ENCODE data around the gene STRA8.

- no peak for TF ChIP-seq ZFP90 (CRISPR knock-in tag; IDR thresholded peaks at IDR 0.05; ENCODE audit: borderline replicate concordance)
- no peak for TF ChIP-seq SALL1 (CRISPR knock-in tag; IDR thresholded peaks at IDR 0.05)
- no peak for TF ChIP-seq BHLHE40 (IDR thresholded peaks at IDR 0.05; ENCODE audit: low read length)
- TF ChIP-seq ZBTB2 (CRISPR knock-in tag; IDR thresholded peaks at IDR 0.05; ENCODE audit: low read depth), result no peak
- no peak for TF ChIP-seq GABPB1 (CRISPR knock-in tag; IDR thresholded peaks at IDR 0.05)
- no peak for TF ChIP-seq SP1 (IDR thresholded peaks at IDR 0.05)
- no peak for TF ChIP-seq SP1 (CRISPR knock-in tag; IDR thresholded peaks at IDR 0.05)
- TF ChIP-seq ZNF713 (CRISPR knock-in tag; IDR thresholded peaks at IDR 0.05), result no peak
- TF ChIP-seq JARID2 (CRISPR knock-in tag; IDR thresholded peaks at IDR 0.05; ENCODE audit: insufficient replicate concordance), result no peak
- TF ChIP-seq ZIK1 (CRISPR knock-in tag; IDR thresholded peaks at IDR 0.05; ENCODE audit: borderline replicate concordance, low read depth), result no peak
- TF ChIP-seq TAF1 (CRISPR knock-in tag; IDR thresholded peaks at IDR 0.05), result no peak
- no peak for TF ChIP-seq ZSCAN31 (CRISPR knock-in tag; IDR thresholded peaks at IDR 0.05; ENCODE audit: low read depth)
- no peak for TF ChIP-seq MAZ (IDR thresholded peaks at IDR 0.05; ENCODE audit: borderline replicate concordance, low read depth, low read length)
- no peak for TF ChIP-seq MAZ (CRISPR knock-in tag; IDR thresholded peaks at IDR 0.05; ENCODE audit: low read depth)
- no peak for TF ChIP-seq CREB1 (IDR thresholded peaks at IDR 0.05)
- TF ChIP-seq CREB1 (CRISPR knock-in tag; IDR thresholded peaks at IDR 0.05), result no peak
Observed at GRCh38 chr7:135224027-135224426, 9.6 kb upstream of the STRA8 start.
